Measurements from ENCODE around the gene NEMP1. TPM values are rescaled to one million over a fixed set of nuclear protein-coding genes. Genes with fewer than 3 reads are reported as not detected.

The NEMP1 gene
- total and polyA plus RNA-seq, 10 of the 15 experiments (the other 5 are each of a cell fraction or from before 2014, with no cell fraction given), result 4.0 to 45.9 (median 19.8) TPM

- no peak for TF ChIP-seq ZBTB40 (IDR thresholded peaks at IDR 0.05; ENCODE audit: borderline replicate concordance)
These were observed 20.0 kb upstream of the NEMP1 start (continued) for GRCh38 chr12:57098546-57098945.

GRCh38 chr12:57097554-57097835, 18.9 kb upstream of the NEMP1 start:
- ChIA-PET RAD21 (ENCODE audit: unreplicated experiment) (interaction anchor here (0.9 to 1.2 kb wide), 3 partner anchors 19 to 66 kb away, joined by 3 to 4 read pairs (median 3); partner anchors contain the start of gene NEMP1), POLR2A (interaction anchor here (0.7 to 4.4 kb wide), 2 partner anchors 9 to 13 kb away, joined by 4 to 40 read pairs; partner anchors contain the start of gene STAT6), CTCF (interaction anchor here (1.3 to 4.2 kb wide), 5 partner anchors 14 to 355 kb away, joined by 4 to 23 read pairs (median 7); partner anchors contain the start of gene STAT6), SMC1A (ENCODE audit: uncharacterized antibody, unreplicated experiment) (interaction anchor here (1.2 to 10.4 kb wide), 3 partner anchors 12 to 29 kb away, joined by 6 to 120 read pairs (median 9); partner anchors contain the start of genes NEMP1 and STAT6)
- in situ Hi-C loops (cut with MboI) (no loop called here), intact Hi-C loops (cut with micrococcal nuclease; ENCODE audit: unreplicated experiment) (no loop called here)
- H3K27ac ChIP-seq (ENCODE audit: control insufficient read depth, insufficient read depth), result no peak overlapping the region
- DNase-seq (ENCODE audit: low read depth, low spot score) (no peak), ATAC-seq (no peak), FAIRE-seq (no peak)
- no TSS peak for BruUV-seq (replicated peaks)
- 94% methylated on average over 8 of the region's 8 CpGs for WGBS (ENCODE audit: insufficient coverage, insufficient replicate concordance, low lambda C conversion rate, missing lambda C conversion rate)
- H3K9ac ChIP-seq (ENCODE audit: control insufficient read depth, insufficient read depth, low read length), result no peak overlapping the region
- H3K36me3 ChIP-seq (ENCODE audit: control insufficient read depth in 2 of 2, insufficient read depth in 2 of 2, low read length in 1 of 2), result peaks cover 18 to 25% of the 10 kb centered on the region in 2 experiments
- no peaks in the 10 kb centered on the region for H3K27me3 ChIP-seq (replicated peaks in 1 of 2; ENCODE audit: control insufficient read depth in 2 of 2, insufficient read depth in 2 of 2, low read length in 1 of 2)
- no peaks in the 10 kb centered on the region for H3K9me3 ChIP-seq (replicated peaks; ENCODE audit: control insufficient read depth, insufficient read depth, low read length)
- peaks cover 6% of the 10 kb centered on the region for H3K79me2 ChIP-seq (ENCODE audit: control insufficient read depth, insufficient read depth, low read length)
- H3K4me3 ChIP-seq, result no peak overlapping the region
- H3K4me1 ChIP-seq (ENCODE audit: control insufficient read depth, insufficient read depth, low read length), result peaks cover 26% of the 10 kb centered on the region
- no peaks in the 10 kb centered on the region for H4K20me1 ChIP-seq (ENCODE audit: control insufficient read depth, insufficient read depth)
- H3K4me2 ChIP-seq (ENCODE audit: control insufficient read depth, insufficient read depth), result no peak overlapping the region
- no peak for TF ChIP-seq IKZF1 (conservative IDR thresholded peaks at IDR 0.05)
- no peak for TF ChIP-seq TARDBP (IDR thresholded peaks at IDR 0.05; ENCODE audit: borderline replicate concordance)
- no peak for TF ChIP-seq PBX3 (IDR thresholded peaks at IDR 0.05; ENCODE audit: insufficient replicate concordance, low read depth, low read length)
- TF ChIP-seq SUPT20H (IDR thresholded peaks at IDR 0.05; ENCODE audit: borderline replicate concordance, control insufficient read depth, low read depth, low read length), result no peak
- TF ChIP-seq STAT1 (conservative IDR thresholded peaks at IDR 0.05), result no peak
- TF ChIP-seq ZNF24 (IDR thresholded peaks at IDR 0.05), result no peak
- TF ChIP-seq CHD4 (IDR thresholded peaks at IDR 0.05), result no peak
- TF ChIP-seq PRDM15 (CRISPR knock-in tag; IDR thresholded peaks at IDR 0.05), result no peak
- H2AFZ ChIP-seq (ENCODE audit: control insufficient read depth, low read depth, low read length), result no peak overlapping the region
